ENCODE measurements around the gene PRKACA. TPM values are rescaled to one million over a fixed set of nuclear protein-coding genes. Genes with fewer than 3 reads are reported as not detected.
A peak's percentile ranks its signal among the peaks of the same experiment; 100 is the strongest.
"Not testable (repeated sequence)": the region's sequence is repeated elsewhere in the genome, so short reads cannot be mapped to it uniquely, and the experiment has no call there.

Gene PRKACA
- total RNA-seq, 2 donors from 2014 or later: 144 to 185 TPM

DNA sequence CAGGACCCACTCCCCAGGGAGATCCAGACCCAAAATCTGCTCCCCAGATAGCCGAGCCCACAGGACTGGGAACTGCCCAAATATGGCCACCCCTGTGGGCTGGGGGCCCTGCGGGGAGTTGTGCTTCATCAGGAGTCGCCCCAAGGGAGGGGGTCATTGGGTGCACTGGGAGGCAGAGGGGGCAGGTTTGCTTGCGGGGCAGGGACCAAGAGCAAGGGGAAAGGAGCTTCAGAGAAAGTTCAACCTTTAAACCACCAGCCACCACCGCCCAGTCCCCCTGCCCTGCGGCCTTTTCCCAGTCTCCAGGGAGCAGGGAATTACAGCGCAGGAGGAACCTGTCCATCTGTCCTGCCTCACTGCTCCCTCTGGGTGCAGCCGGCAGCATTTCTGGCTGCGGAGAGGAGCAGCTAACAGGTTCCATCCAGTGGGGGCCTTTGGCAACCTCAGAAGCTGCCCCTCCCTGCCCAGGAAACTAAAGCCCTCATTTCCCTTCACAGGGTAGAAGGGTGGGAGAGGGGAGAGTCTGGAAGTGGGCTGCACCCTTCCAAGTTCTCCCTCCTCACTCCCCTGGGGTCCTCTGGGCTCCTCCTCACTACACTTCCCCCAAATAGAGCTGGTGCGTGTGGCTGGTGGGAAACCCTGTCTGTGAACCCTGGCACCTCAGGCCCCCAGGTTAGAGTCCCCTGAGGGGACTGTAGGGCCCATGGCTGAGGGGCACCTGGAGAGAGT, 32.6 kb upstream of the PRKACA start:
- TF ChIP-seq, protein P1, sequence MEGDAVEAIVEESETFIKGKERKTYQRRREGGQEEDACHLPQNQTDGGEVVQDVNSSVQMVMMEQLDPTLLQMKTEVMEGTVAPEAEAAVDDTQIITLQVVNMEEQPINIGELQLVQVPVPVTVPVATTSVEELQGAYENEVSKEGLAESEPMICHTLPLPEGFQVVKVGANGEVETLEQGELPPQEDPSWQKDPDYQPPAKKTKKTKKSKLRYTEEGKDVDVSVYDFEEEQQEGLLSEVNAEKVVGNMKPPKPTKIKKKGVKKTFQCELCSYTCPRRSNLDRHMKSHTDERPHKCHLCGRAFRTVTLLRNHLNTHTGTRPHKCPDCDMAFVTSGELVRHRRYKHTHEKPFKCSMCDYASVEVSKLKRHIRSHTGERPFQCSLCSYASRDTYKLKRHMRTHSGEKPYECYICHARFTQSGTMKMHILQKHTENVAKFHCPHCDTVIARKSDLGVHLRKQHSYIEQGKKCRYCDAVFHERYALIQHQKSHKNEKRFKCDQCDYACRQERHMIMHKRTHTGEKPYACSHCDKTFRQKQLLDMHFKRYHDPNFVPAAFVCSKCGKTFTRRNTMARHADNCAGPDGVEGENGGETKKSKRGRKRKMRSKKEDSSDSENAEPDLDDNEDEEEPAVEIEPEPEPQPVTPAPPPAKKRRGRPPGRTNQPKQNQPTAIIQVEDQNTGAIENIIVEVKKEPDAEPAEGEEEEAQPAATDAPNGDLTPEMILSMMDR (IDR thresholded peaks at IDR 0.05): no peak
- Histone ChIP-seq H3K27me3 (no peaks in the 10 kb centered on the region), H3K4me1 (peaks cover 0 to 27% of the 10 kb centered on the region in 2 donors), H3K9me3 (no peaks in the 10 kb centered on the region), H3K4me3 (peak overlapping the region in 1 of 2 donors; percentile 17), H3K36me3 (peaks cover 5% of the 10 kb centered on the region), H3K27ac (peak overlapping the region; percentile 62 to 67)
- DNase-seq (ENCODE audit: low spot score): no peak

DNA sequence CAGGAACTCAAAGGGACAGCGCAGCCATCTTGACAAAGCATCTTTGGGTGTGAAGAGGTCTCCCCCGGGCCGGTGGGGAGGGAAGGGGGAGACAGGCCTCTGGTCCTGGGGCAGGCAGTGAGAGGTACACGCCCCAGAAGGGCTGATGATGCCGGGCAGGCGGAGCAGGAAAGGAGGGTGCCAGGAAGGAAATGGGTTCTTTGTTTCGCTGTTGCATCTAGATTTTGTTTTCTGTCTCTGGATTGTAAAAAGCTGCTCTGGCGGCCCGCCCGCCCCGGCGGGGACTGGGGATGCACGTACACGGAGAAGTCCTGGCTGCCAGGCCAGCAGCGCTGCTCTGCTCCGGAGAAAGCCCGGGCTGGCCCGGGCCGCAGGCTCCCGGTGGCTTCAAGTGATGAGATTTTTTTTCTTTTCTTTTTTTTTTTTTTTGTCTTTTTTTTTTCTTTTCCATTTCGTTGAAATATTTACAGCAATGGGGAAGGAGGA, 32.0 kb upstream of the PRKACA start:
- H3K9me3 ChIP-seq: no peaks in the 10 kb centered on the region
- H3K4me3 ChIP-seq: peak overlapping the region in 1 of 2 donors; percentile 17
- TF ChIP-seq, protein P1 (IDR thresholded peaks at IDR 0.05): no peak
- peak; percentile 87 for DNase-seq (ENCODE audit: low spot score)
- no peaks in the 10 kb centered on the region for H3K27me3 ChIP-seq
- H3K4me1 ChIP-seq: peaks cover 0 to 27% of the 10 kb centered on the region in 2 donors
- no peaks in the 10 kb centered on the region for H3K36me3 ChIP-seq
- H3K27ac ChIP-seq: peak overlapping the region; percentile 62 to 67

DNA sequence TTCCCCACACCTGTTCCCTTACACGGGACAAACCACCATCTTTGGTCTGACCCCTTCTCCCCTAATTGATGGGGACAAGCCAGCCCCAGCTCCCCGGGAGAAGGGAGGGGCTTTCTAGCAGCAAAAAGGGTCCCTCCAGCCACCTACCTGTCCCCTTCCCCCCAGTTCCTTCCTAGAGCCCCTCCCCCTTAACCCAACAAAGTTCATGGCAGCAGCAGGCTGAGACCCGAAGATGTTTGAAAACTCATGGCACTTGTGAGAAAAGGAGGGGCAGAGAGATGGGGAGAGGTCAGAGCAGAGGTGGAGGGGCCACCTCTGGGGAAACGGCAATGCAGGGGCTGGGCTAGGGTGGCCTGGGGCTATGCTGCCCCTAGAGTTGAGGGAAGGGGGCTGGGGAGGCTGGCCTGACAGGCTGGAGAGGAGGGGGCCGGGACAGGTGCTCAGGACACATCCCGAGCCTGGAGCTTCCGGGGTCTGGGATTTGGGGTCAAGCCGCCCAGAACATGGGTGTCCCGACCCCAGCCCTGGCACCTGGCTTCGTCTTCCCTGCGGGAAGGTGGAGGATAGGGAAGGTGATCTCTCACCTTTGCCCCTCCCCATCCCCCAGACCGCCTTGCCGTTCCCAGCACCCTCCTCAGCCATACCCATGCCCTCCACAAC, 31.3 kb upstream of the PRKACA start:
- Histone ChIP-seq H3K36me3 (no peaks in the 10 kb centered on the region), H3K4me1 (peaks cover 0 to 27% of the 10 kb centered on the region in 2 donors), H3K9me3 (no peaks in the 10 kb centered on the region), H3K27ac (peak overlapping the region; percentile 62 to 67), H3K4me3 (no peak overlapping the region), H3K27me3 (no peaks in the 10 kb centered on the region)
- TF ChIP-seq, protein P1 (IDR thresholded peaks at IDR 0.05): no peak
- DNase-seq (ENCODE audit: low spot score): no peak

DNA sequence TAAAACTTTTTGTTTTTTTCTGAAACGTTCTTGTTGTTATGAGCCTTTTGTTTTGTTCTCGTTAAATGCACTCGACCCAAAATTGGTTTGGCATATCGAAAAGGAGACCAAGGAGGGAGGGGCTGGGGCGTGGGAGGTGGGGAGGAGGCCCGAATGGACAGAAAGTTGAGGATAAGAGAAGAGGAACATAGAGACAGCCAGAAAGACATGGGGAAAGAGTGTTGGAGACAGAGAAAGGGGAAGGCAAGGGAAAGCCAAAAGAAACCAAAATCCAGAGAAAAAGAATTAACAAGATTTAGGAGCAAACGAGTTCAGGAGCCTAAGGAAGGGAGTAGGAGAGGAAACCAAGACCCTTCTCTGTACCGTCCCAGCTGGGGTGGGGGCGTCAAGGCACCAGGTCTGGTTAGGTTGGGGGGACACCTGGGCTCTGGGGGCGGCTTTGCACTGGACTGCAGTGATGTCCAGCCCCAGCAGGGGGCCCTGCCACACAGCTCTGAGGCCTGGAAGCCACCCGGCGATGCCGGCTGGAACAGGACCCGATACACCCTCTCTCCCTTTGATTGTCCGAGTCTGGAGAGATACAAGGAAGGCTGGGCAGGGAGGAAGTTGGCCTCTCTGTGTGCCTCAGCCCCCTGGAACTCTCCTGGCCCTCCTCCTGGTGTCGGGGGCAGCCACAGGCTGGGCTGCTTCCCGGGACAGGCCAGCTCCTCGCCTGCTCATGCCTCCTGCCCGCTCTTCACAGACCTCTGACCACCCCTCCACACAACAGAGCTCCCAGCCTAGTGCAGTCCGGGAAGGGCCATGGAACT, 30.4 kb upstream of the PRKACA start:
- peak overlapping the region in 1 of 2 donors; percentile 16 for H3K4me3 ChIP-seq
- H3K4me1 ChIP-seq: peaks cover 0 to 27% of the 10 kb centered on the region in 2 donors
- H3K9me3 ChIP-seq: no peaks in the 10 kb centered on the region
- peak overlapping the region; percentile 62 to 67 for H3K27ac ChIP-seq
- peak; percentile 85 for DNase-seq (ENCODE audit: low spot score)
- H3K27me3 ChIP-seq: no peaks in the 10 kb centered on the region
- TF ChIP-seq, protein P1 (IDR thresholded peaks at IDR 0.05): peak; percentile 79 to 91
- H3K36me3 ChIP-seq: no peaks in the 10 kb centered on the region

DNA sequence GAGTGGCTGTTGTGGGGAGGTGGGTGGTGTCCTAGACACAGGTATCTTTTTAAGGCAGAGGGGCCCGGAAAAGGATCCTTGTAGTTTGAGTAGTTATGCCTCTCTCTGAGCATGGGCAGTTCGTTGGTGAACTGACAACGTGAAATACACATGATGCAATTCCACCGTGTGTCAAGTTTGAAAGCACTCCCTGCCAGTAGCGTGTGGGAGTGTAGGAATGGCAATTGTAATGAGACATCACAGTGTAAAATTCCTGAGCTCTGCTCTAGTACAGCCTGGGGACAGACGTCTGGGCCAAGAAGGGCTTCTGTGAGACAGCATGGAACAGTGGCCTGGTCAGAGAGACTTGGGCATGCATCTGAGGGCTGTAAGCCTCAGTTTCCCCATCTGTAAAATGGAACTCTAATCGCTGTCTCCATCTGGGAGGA, 29.2 kb upstream of the PRKACA start:
- H3K27me3 ChIP-seq: no peaks in the 10 kb centered on the region
- no peak overlapping the region for H3K4me3 ChIP-seq
- H3K27ac ChIP-seq: no peak overlapping the region
- no peaks in the 10 kb centered on the region for H3K9me3 ChIP-seq
- H3K4me1 ChIP-seq: peaks cover 0 to 27% of the 10 kb centered on the region in 2 donors
- DNase-seq (ENCODE audit: low spot score): no peak
- TF ChIP-seq, protein P1 (IDR thresholded peaks at IDR 0.05): no peak
- H3K36me3 ChIP-seq: no peaks in the 10 kb centered on the region

DNA sequence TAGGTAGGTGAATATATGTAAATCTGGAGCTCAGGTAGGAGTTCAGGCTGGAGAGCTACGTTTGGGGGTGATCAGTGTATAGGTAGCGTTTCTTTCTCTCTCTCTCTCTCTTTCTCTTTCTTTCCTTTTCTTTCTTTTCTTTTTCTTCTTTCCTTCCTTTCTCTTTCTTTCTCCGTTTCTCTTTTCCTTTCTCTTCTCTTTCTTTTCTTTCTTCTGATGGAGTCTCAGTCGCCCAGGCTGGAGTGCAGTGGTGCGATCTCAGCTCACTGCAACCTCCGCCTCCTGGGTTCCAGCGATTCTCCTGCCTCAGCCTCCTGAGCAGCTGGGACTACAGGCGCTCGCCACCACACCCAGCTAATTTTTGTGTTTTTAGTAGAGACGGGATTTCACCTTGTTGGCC, 28.6 kb upstream of the PRKACA start:
- H3K4me3 ChIP-seq, H3K9me3 ChIP-seq, H3K36me3 ChIP-seq: not testable (repeated sequence)

More for the DNA sequence above, 28.6 kb upstream of the PRKACA start:
- not testable (repeated sequence) for H3K27ac ChIP-seq; DNase-seq (ENCODE audit: low spot score); H3K27me3 ChIP-seq
- peaks cover 0 to 27% of the 10 kb centered on the region in 2 donors for H3K4me1 ChIP-seq
